OCI-LY3 (cell line): ENCODE measurements around the gene DAP.

Source experiments
- EZH2phosphoT487 ChIP-seq: fragments of 200-600 bp; shearing (Covaris generic); IDR thresholded peaks from 2 replicates; pipeline ENCODE4 v1.6.1; 2018; ENCODE audit warnings: antibody characterized with exemption, mixed run types, low read depth
- TF ChIP-seq, protein P1 (sequence below): fragments of 200-600, 300-600 bp; sonication (generic); IDR thresholded peaks from 2 replicates; pipeline ENCODE4 v1.5.1; 2014; ENCODE audit warnings: antibody characterized with exemption, low read length, low read depth

DNA sequence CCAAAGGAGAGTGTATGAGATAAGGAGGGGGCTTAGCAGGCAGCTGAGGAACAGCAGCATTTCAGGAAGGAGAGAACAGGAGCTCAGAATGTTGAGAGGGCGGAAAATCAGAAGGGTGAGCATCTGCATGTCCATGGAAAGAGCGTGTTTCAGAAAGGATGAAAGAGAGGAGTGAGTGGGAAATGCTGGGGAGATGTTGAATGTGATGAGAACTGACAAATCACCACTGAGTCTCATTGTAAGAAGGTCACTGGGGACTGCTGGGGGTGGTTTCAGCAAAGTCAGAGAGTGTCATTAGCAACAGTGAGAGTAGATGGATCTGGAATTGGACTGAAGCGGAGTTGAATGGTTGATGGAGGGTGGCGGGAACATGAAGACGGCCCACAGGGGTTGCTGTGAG, 131.4 kb downstream of the DAP start:
- TF ChIP-seq, protein P1, sequence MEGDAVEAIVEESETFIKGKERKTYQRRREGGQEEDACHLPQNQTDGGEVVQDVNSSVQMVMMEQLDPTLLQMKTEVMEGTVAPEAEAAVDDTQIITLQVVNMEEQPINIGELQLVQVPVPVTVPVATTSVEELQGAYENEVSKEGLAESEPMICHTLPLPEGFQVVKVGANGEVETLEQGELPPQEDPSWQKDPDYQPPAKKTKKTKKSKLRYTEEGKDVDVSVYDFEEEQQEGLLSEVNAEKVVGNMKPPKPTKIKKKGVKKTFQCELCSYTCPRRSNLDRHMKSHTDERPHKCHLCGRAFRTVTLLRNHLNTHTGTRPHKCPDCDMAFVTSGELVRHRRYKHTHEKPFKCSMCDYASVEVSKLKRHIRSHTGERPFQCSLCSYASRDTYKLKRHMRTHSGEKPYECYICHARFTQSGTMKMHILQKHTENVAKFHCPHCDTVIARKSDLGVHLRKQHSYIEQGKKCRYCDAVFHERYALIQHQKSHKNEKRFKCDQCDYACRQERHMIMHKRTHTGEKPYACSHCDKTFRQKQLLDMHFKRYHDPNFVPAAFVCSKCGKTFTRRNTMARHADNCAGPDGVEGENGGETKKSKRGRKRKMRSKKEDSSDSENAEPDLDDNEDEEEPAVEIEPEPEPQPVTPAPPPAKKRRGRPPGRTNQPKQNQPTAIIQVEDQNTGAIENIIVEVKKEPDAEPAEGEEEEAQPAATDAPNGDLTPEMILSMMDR: no peak
- TF ChIP-seq EZH2phosphoT487: no peak
